ENCODE results near the gene TRIM26.
A peak's percentile ranks its signal among the peaks of the same experiment; 100 is the strongest.

TRIM26 gene, protein sequence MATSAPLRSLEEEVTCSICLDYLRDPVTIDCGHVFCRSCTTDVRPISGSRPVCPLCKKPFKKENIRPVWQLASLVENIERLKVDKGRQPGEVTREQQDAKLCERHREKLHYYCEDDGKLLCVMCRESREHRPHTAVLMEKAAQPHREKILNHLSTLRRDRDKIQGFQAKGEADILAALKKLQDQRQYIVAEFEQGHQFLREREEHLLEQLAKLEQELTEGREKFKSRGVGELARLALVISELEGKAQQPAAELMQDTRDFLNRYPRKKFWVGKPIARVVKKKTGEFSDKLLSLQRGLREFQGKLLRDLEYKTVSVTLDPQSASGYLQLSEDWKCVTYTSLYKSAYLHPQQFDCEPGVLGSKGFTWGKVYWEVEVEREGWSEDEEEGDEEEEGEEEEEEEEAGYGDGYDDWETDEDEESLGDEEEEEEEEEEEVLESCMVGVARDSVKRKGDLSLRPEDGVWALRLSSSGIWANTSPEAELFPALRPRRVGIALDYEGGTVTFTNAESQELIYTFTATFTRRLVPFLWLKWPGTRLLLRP

DNA sequence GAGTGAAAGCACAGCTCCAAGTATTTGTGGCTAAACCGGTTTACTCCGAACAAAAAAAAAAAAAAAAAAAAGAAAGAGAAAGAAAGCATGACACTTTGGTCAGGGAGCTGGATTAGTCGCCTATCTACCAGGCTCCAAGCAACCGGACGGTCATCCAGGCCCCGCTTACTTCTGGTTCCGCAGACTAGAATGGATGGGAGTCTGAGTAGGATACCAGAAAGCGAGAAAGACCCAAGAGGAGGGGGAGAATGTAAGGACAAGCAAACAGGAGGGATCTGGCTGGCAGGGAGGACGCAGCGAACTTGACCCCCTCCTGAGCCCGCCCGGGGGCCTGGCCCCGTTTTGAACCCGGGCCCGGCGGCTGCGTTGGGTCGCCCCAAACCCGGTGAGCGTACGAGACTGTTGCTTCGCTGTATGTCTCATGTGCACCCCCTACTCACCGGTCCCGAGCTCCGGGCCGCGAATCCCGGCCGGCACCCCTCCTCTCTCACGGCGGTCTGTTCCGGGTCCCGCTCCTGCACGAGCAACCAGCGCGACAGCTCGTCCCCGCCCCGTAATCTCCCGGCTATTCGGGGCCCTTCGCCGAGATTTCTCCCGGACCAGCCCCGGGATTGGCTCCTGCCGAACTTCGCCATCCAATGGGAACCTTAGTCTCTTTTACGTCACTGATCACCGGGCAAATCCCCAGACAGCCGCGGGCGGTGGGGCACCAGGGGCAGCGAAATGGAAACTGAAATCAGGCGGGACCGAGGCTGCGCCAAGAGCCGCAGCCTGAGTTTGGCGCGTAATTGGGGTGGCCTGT lies at the start of gene TRIM26:
Gene TRIM26 (minus strand): TSS at position 542 of the 802 bp plus-strand sequence. CDS start 14,303 bp downstream, outside the sequence.
- peak within 1 kb of the TSS; percentile 84 for H2AFZ ChIP-seq (ENCODE audit: low read depth, low read length, severe bottlenecking)
- peaks cover 17% of the 10 kb centered on the region for H3F3A ChIP-seq (ENCODE audit: insufficient read depth)
- H3K4me2 ChIP-seq (ENCODE audit: low read depth, low read length, poor library complexity, severe bottlenecking), result peak within 1 kb of the TSS; percentile 79
- peak within 1 kb of the TSS; percentile 86 for H3K27ac ChIP-seq (ENCODE audit: low read depth, low read length)
- peaks cover 27% of the 10 kb centered on the region for H4K20me1 ChIP-seq (ENCODE audit: low read depth, low read length)
- no peaks in the 10 kb centered on the region for H3K9me2 ChIP-seq (replicated peaks; ENCODE audit: insufficient read depth, low read length)
- H3K9ac ChIP-seq (ENCODE audit: low read length), result peak within 1 kb of the TSS; percentile 93
- TF ChIP-seq, protein P1, sequence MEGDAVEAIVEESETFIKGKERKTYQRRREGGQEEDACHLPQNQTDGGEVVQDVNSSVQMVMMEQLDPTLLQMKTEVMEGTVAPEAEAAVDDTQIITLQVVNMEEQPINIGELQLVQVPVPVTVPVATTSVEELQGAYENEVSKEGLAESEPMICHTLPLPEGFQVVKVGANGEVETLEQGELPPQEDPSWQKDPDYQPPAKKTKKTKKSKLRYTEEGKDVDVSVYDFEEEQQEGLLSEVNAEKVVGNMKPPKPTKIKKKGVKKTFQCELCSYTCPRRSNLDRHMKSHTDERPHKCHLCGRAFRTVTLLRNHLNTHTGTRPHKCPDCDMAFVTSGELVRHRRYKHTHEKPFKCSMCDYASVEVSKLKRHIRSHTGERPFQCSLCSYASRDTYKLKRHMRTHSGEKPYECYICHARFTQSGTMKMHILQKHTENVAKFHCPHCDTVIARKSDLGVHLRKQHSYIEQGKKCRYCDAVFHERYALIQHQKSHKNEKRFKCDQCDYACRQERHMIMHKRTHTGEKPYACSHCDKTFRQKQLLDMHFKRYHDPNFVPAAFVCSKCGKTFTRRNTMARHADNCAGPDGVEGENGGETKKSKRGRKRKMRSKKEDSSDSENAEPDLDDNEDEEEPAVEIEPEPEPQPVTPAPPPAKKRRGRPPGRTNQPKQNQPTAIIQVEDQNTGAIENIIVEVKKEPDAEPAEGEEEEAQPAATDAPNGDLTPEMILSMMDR (IDR thresholded peaks at IDR 0.05; ENCODE audit: insufficient read depth, low read length, poor library complexity, severe bottlenecking), result no peak
- H3K9me3 ChIP-seq (ENCODE audit: insufficient read depth, low read length), result no peaks in the 10 kb centered on the region
- peak within 1 kb of the TSS; percentile 95 for H3K4me3 ChIP-seq (ENCODE audit: insufficient read depth, low read length, poor library complexity, severe bottlenecking)
- H3K36me3 ChIP-seq (ENCODE audit: low read length), result no peaks in the 10 kb centered on the region
- peaks cover 51% of the 10 kb centered on the region for H3K79me2 ChIP-seq (ENCODE audit: insufficient read depth, low read length)
- H3K27me3 ChIP-seq (ENCODE audit: low read length), result no peaks in the 10 kb centered on the region

DNA sequence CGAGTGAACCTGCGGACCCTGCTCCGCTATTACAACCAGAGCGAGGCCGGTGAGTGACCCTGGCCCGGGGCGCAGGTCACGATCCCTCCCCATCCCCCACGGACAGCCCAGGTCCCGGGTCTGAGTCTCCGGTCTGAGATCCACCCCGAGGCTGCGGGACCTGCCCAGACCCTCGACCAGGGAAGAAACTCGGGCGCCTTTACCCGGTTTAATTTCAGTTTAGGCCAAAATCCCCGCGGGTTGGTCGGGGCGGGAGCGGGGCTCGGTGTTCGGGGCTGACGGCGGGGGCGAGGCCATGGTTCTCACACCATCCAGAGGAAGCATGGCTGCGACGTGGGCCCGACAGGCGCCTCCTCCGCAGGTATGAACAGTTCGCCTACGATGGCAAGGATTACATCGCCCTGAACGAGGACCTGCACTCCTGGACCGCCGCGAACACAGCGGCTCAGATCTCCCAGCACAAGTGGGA lies 46.9 kb upstream of the TRIM26 start:
- H4K20me1 ChIP-seq (ENCODE audit: low read depth, low read length), result no peaks in the 10 kb centered on the region
- no peaks in the 10 kb centered on the region for H3K9me3 ChIP-seq (ENCODE audit: insufficient read depth, low read length)
- H3K36me3 ChIP-seq (ENCODE audit: low read length), result no peaks in the 10 kb centered on the region
- H3F3A ChIP-seq (ENCODE audit: insufficient read depth), result no peaks in the 10 kb centered on the region
- H3K4me3 ChIP-seq (ENCODE audit: insufficient read depth, low read length, poor library complexity, severe bottlenecking), result peak overlapping the region; percentile 63
- H3K9ac ChIP-seq (ENCODE audit: low read length), result peak overlapping the region; percentile 70
- no peak overlapping the region for H3K27ac ChIP-seq (ENCODE audit: low read depth, low read length)
- TF ChIP-seq EZH2phosphoT487 (conservative IDR thresholded peaks at IDR 0.05; ENCODE audit: low read length), result no peak
- TF ChIP-seq, protein P1 (IDR thresholded peaks at IDR 0.05; ENCODE audit: insufficient read depth, low read length, poor library complexity, severe bottlenecking), result no peak
- no peaks in the 10 kb centered on the region for H3K27me3 ChIP-seq (ENCODE audit: low read length)
- H3K4me2 ChIP-seq (ENCODE audit: low read depth, low read length, poor library complexity, severe bottlenecking), result peak overlapping the region; percentile 55
- peak overlapping the region; percentile 89 for H2AFZ ChIP-seq (ENCODE audit: low read depth, low read length, severe bottlenecking)
- no peaks in the 10 kb centered on the region for H3K9me2 ChIP-seq (replicated peaks; ENCODE audit: insufficient read depth, low read length)
- no peaks in the 10 kb centered on the region for H3K79me2 ChIP-seq (ENCODE audit: insufficient read depth, low read length)

DNA sequence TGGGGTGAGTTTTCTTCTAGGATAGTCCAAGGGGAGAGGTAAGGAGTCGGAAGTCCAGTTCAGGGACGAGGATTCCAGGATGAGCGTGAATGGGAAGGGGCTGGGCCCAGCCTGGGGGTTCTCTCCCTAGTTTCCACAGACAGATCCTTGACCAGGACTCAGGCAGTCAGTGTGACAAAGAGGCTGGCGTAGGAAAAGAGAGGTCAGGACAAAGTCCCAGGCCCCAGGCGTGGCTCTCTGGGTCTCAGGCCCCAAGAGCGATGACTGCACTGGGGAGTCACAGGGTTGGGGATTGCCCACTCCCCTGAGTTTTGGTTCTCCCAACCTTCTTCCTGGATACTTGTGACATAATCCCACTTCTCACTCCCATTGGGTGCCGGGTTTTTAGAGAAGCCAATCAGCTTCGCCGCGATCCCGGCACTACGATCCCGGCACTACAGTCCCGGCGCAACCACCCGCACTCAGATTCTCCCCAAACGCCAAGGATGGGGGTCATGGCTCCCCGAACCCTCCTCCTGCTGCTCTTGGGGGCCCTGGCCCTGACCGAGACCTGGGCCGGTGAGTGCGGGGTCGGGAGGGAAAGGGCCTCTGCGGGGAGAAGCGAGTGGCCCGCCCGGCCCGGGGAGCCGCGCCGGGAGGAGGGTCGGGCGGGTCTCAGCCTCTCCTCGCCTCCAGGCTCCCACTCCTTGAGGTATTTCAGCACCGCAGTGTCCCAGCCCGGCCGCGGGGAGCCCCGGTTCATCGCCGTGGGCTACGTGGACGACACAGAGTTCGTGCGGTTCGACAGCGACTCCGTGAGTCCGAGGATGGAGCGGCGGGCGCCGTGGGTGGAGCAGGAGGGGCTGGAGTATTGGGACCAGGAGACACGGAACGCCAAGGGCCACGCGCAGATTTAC lies 46.2 kb upstream of the TRIM26 start:
- H3K27ac ChIP-seq (ENCODE audit: low read depth, low read length), result no peak overlapping the region
- H3K27me3 ChIP-seq (ENCODE audit: low read length), result no peaks in the 10 kb centered on the region
- peak overlapping the region; percentile 55 for H3K4me2 ChIP-seq (ENCODE audit: low read depth, low read length, poor library complexity, severe bottlenecking)
- no peaks in the 10 kb centered on the region for H4K20me1 ChIP-seq (ENCODE audit: low read depth, low read length)
- H3K9me3 ChIP-seq (ENCODE audit: insufficient read depth, low read length), result no peaks in the 10 kb centered on the region
- H3F3A ChIP-seq (ENCODE audit: insufficient read depth), result no peaks in the 10 kb centered on the region
- H3K9ac ChIP-seq (ENCODE audit: low read length), result peak overlapping the region; percentile 70
- no peak for TF ChIP-seq EZH2phosphoT487 (conservative IDR thresholded peaks at IDR 0.05; ENCODE audit: low read length)
- TF ChIP-seq, protein P1 (IDR thresholded peaks at IDR 0.05; ENCODE audit: insufficient read depth, low read length, poor library complexity, severe bottlenecking), result no peak
- no peaks in the 10 kb centered on the region for H3K79me2 ChIP-seq (ENCODE audit: insufficient read depth, low read length)
- H2AFZ ChIP-seq (ENCODE audit: low read depth, low read length, severe bottlenecking), result peak overlapping the region; percentile 89
- no peaks in the 10 kb centered on the region for H3K36me3 ChIP-seq (ENCODE audit: low read length)
- no peaks in the 10 kb centered on the region for H3K9me2 ChIP-seq (replicated peaks; ENCODE audit: insufficient read depth, low read length)
- peak overlapping the region; percentile 63 for H3K4me3 ChIP-seq (ENCODE audit: insufficient read depth, low read length, poor library complexity, severe bottlenecking)

Data from SU-DHL-6 (cell line).